ENCODE measurements around the gene PTDSS2. TPM values are rescaled to one million over a fixed set of nuclear protein-coding genes. Genes with fewer than 3 reads are reported as not detected.

The PTDSS2 gene
- total and polyA plus RNA-seq, 2 of the 13 experiments (the other 11 are each of a cell fraction or from before 2014, with no cell fraction given), result 21.7 to 26.4 TPM

DNA sequence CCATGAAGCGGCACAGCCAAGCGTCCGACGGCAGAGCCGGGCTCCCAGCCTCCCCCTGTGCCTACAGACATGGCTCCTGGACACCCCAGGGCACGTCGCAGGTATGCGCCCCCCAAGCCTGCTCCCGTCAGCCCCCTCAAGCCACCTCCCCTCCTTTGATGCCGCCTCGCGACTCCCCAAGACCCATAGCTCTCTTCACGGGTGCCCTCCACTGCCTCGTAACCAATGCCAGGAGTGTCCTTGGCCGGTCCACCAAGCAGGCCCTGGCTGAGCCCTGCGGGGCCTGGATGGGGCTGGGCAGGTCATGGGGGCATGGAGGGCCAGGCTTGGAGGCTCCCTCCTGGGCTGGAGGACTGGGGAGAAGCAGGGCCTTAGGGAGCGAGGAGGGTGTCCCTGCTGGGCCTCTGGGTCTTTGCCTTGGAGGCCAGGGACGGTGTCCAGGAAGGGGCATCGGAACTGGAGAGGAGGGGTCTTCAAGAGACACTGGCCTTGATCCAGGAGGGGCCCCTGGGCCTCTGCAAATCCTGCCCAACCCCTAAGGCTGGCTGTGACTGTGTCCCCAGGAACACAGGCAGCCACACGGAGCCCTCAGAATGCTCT is 17.5 kb upstream of the PTDSS2 start:
- 100% methylated on average over 15 of the region's 20 CpGs for WGBS (ENCODE audit: low lambda C conversion rate)
- H3K36me3 ChIP-seq (replicated peaks in 1 of 2; ENCODE audit: control insufficient read depth in 1 of 2, insufficient read depth in 2 of 2, low read length in 2 of 2), result no peaks in the 10 kb centered on the region
- DNase-seq (ENCODE audit: low spot score) (no peak), ATAC-seq (peak; percentile 9; the same call in 1 of the 3 replicates), FAIRE-seq (no peak)
- H3K9me3 ChIP-seq (ENCODE audit: low read length), result no peaks in the 10 kb centered on the region
- H3K79me2 ChIP-seq (ENCODE audit: insufficient read depth, low read length), result no peaks in the 10 kb centered on the region
- TF ChIP-seq, protein P1, sequence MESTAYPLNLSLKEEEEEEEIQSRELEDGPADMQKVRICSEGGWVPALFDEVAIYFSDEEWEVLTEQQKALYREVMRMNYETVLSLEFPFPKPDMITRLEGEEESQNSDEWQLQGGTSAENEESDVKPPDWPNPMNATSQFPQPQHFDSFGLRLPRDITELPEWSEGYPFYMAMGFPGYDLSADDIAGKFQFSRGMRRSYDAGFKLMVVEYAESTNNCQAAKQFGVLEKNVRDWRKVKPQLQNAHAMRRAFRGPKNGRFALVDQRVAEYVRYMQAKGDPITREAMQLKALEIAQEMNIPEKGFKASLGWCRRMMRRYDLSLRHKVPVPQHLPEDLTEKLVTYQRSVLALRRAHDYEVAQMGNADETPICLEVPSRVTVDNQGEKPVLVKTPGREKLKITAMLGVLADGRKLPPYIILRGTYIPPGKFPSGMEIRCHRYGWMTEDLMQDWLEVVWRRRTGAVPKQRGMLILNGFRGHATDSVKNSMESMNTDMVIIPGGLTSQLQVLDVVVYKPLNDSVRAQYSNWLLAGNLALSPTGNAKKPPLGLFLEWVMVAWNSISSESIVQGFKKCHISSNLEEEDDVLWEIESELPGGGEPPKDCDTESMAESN (CRISPR knock-in tag; conservative IDR thresholded peaks at IDR 0.05), result no peak
- no peak for TF ChIP-seq ZNF589 (CRISPR knock-in tag; conservative IDR thresholded peaks at IDR 0.05)
- no peak for TF ChIP-seq TMF1 (CRISPR knock-in tag; IDR thresholded peaks at IDR 0.05; ENCODE audit: low read depth)
- no peak for TF ChIP-seq ZNF275 (CRISPR knock-in tag; IDR thresholded peaks at IDR 0.05; ENCODE audit: borderline replicate concordance)
- TF ChIP-seq SP2 (CRISPR knock-in tag; IDR thresholded peaks at IDR 0.05), result no peak
- no peak for TF ChIP-seq ADNP (CRISPR knock-in tag; IDR thresholded peaks at IDR 0.05)
- no peak for TF ChIP-seq ARID2 (CRISPR knock-in tag; IDR thresholded peaks at IDR 0.05; ENCODE audit: borderline replicate concordance)
- TF ChIP-seq MAZ (IDR thresholded peaks at IDR 0.05; ENCODE audit: borderline replicate concordance, low read depth, low read length), result no peak
- TF ChIP-seq MAZ (CRISPR knock-in tag; IDR thresholded peaks at IDR 0.05; ENCODE audit: low read depth), result no peak
- TF ChIP-seq BCLAF1 (IDR thresholded peaks at IDR 0.05), result no peak
- TF ChIP-seq, protein P2, sequence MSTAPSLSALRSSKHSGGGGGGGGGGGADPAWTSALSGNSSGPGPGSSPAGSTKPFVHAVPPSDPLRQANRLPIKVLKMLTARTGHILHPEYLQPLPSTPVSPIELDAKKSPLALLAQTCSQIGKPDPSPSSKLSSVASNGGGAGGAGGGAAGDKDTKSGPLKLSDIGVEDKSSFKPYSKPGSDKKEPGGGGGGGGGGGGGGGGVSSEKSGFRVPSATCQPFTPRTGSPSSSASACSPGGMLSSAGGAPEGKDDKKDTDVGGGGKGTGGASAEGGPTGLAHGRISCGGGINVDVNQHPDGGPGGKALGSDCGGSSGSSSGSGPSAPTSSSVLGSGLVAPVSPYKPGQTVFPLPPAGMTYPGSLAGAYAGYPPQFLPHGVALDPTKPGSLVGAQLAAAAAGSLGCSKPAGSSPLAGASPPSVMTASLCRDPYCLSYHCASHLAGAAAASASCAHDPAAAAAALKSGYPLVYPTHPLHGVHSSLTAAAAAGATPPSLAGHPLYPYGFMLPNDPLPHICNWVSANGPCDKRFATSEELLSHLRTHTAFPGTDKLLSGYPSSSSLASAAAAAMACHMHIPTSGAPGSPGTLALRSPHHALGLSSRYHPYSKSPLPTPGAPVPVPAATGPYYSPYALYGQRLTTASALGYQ (CRISPR knock-in tag; IDR thresholded peaks at IDR 0.05), result no peak
- TF ChIP-seq MED1 (CRISPR knock-in tag; IDR thresholded peaks at IDR 0.05), result no peak
- TF ChIP-seq, protein P3, sequence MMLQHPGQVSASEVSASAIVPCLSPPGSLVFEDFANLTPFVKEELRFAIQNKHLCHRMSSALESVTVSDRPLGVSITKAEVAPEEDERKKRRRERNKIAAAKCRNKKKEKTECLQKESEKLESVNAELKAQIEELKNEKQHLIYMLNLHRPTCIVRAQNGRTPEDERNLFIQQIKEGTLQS (CRISPR knock-in tag; IDR thresholded peaks at IDR 0.05), result no peak
- TF ChIP-seq EP300 (IDR thresholded peaks at IDR 0.05; ENCODE audit: low read depth in 2 of 2, low read length in 2 of 2), result no peak
- TF ChIP-seq EP300 (CRISPR knock-in tag; IDR thresholded peaks at IDR 0.05; ENCODE audit: borderline replicate concordance), result no peak
- TF ChIP-seq HOXA3 (CRISPR knock-in tag; IDR thresholded peaks at IDR 0.05), result no peak
- no peak for TF ChIP-seq ZNF891 (CRISPR knock-in tag; IDR thresholded peaks at IDR 0.05)
- BruUV-seq (replicated peaks), result no TSS peak
- H3K27me3 ChIP-seq (ENCODE audit: control insufficient read depth in 1 of 2, insufficient read depth in 2 of 2, low read length in 2 of 2), result no peaks in the 10 kb centered on the region
- H3K4me3 ChIP-seq (replicated peaks in 1 of 3; ENCODE audit: insufficient read depth in 1 of 3, low read depth in 2 of 3, low read length in 3 of 3), result no peak overlapping the region
- intact Hi-C loops (cut with micrococcal nuclease; ENCODE audit: unreplicated experiment) (no loop called here), in situ Hi-C loops (cut with HindIII; ENCODE audit: extremely low pct_ligation_motif_present, low pct_unique_long_range_greater_than_20kb) (no loop called here)
- no peak overlapping the region for H3K4me2 ChIP-seq (ENCODE audit: low read depth, low read length)
- no peak overlapping the region for H3K9ac ChIP-seq (ENCODE audit: insufficient read depth, low read depth, low read length)
- CTCF ChIA-PET (ENCODE audit: low intra/inter-chr PET ratio, low total read pairs), result no interaction called here
- POLR2A ChIA-PET, result no interaction called here
- H4K20me1 ChIP-seq (ENCODE audit: insufficient read depth, low read length), result no peaks in the 10 kb centered on the region
- no peak overlapping the region for H3K27ac ChIP-seq (ENCODE audit: extremely low read length, insufficient read depth, low read length)
- H2AFZ ChIP-seq (ENCODE audit: low read length), result no peak overlapping the region
- no peaks in the 10 kb centered on the region for H3K4me1 ChIP-seq (ENCODE audit: insufficient read depth, low read length)
